AG10803 (cell line): ENCODE results near the gene ART3.

ENCODE experiments used
- DNase-seq: peaks from one replicate; pipeline ENCODE4 v3.0.0; 2010; ENCODE audit warnings: low read depth
- H3K4me3 ChIP-seq: 2 replicates; pipeline ENCODE4 v1.5.1; 2011; ENCODE audit warnings: mild to moderate bottlenecking, low read length, control low read depth
- TF ChIP-seq, protein P1 (sequence below): conservative IDR thresholded peaks from 2 replicates; pipeline ENCODE4 v1.5.1; 2011; ENCODE audit warnings: mild to moderate bottlenecking, low read length, control low read depth, inconsistent platforms

The ART3 gene

GRCh38 chr4:76061421-76061820 lies 13.1 kb upstream of the ART3 start:
- no peak overlapping the region for H3K4me3 ChIP-seq
- DNase-seq = no peak
- TF ChIP-seq, protein P1, sequence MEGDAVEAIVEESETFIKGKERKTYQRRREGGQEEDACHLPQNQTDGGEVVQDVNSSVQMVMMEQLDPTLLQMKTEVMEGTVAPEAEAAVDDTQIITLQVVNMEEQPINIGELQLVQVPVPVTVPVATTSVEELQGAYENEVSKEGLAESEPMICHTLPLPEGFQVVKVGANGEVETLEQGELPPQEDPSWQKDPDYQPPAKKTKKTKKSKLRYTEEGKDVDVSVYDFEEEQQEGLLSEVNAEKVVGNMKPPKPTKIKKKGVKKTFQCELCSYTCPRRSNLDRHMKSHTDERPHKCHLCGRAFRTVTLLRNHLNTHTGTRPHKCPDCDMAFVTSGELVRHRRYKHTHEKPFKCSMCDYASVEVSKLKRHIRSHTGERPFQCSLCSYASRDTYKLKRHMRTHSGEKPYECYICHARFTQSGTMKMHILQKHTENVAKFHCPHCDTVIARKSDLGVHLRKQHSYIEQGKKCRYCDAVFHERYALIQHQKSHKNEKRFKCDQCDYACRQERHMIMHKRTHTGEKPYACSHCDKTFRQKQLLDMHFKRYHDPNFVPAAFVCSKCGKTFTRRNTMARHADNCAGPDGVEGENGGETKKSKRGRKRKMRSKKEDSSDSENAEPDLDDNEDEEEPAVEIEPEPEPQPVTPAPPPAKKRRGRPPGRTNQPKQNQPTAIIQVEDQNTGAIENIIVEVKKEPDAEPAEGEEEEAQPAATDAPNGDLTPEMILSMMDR = no peak

DNA sequence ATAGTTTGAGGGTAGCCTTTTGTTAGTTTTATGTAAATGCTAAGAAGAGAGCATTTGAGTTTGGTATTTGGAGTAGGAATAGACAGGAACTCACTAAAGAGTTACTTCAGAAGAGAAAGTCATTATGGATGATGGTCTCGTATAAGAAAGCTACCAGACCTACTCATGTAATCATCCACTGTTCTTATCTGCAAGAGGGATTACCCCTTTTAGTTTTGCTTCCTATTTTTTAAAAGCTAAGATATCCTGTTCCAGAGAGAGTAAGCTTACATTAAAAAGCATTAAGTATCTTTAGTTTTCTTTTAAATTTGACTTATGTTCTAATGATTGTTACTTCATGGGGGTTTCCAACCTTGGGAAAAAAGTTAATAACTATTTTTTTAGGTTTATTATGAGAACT lies 12.5 kb upstream of the ART3 start:
- DNase-seq = no peak

DNA sequence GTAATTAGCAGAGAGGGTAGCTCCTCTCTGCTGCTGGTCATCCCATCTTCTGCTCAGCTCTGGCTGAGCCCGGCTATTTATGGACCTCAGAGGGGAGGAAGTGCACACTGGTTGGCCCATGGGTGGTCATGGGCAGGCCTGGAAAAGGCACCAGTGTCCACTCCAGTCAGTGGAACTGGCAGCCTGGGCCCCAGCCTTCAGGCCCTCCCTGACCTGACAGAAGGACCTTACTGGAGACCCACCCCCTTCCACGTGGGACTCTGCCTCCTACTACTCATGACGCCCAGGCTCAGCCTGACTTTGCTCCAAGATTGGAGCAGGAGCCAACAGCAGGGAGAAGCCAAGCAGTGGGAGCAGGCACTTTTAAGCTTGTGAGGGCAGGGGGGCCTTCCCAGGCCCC lies 8.0 kb upstream of the ART3 start:
- no peak for DNase-seq
- H3K4me3 ChIP-seq = no peak overlapping the region
- TF ChIP-seq, protein P1 = no peak

More for the DNA sequence above, 12.5 kb upstream of the ART3 start:
- TF ChIP-seq, protein P1 = no peak
- H3K4me3 ChIP-seq = no peak overlapping the region

- DNase-seq = peak; percentile 71
- H3K4me3 ChIP-seq = no peak overlapping the region
- TF ChIP-seq, protein P1 = peak; percentile 92
These were observed 6.7 kb upstream of the ART3 start for GRCh38 chr4:76067652-76068286.

DNA sequence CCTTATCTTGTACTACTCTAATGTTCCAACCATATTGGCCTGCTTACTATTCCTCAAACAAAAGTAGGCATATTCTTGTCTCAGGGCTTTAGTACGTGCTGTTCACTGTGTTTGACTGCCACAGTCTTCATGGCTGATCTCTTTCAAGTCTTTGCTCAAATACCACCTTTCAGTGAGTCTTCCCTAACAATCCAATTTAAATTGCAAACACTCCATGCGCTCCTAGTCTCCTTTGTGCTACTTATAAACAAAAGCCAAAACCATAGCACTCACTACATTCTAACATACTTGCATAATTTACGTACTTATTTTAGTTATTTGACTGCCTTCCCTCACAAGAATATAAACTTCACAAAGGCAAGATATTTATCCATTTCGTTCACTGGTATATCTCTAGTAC lies 1.7 kb upstream of the ART3 start:
- DNase-seq = no peak
- TF ChIP-seq, protein P1 = no peak
- no peak overlapping the region for H3K4me3 ChIP-seq

GRCh38 chr4:76074993-76075600 lies 588 bp downstream of the ART3 start:
- TF ChIP-seq, protein P1 = no peak
- DNase-seq = no peak
- H3K4me3 ChIP-seq = no peak overlapping the region

- no peak overlapping the region for H3K4me3 ChIP-seq
- TF ChIP-seq, protein P1 = no peak
- DNase-seq = no peak
These were observed 3.6 kb downstream of the ART3 start for GRCh38 chr4:76078033-76078613.
